RWPE1 (cell line): Measurements from ENCODE around the gene ATP2C1.
A peak's percentile ranks its signal among the peaks of the same experiment; 100 is the strongest.
"Not testable (repeated sequence)": the region's sequence is repeated elsewhere in the genome, so short reads cannot be mapped to it uniquely, and the experiment has no call there.

Experiments
- CTCF ChIA-PET: fragments of 350-600 bp; sonication (Branson Sonifier 250); formaldehyde crosslinking; extraction: SDS; loops from one replicate; lab custom pipeline; 2021; lab: Yijun Ruan, JAX
- POLR2A ChIA-PET: fragments of 400-600 bp; formaldehyde crosslinking; extraction: SDS; loops from one replicate; lab custom pipeline; 2020; ENCODE audit warnings: antibody characterized with exemption; ENCODE audit not compliant: low non-redundant PET; lab: Yijun Ruan, JAX
- DNase-seq: peaks from one replicate; pipeline ENCODE4 v3.0.0; 2012; ENCODE audit warnings: low spot score
- H3K27ac ChIP-seq: fragments of 450-650 bp; 2 replicates; pipeline ENCODE4 v1.5.1; 2017
- CTCF ChIP-seq: fragments of 450-650 bp; conservative IDR thresholded peaks from 2 replicates; pipeline ENCODE4 v1.5.1; 2017; ENCODE audit warnings: low read depth, mild to moderate bottlenecking

The ATP2C1 gene

GRCh38 chr3:130968221-130968620 lies 74.3 kb downstream of the ATP2C1 start:
- H3K27ac ChIP-seq, result no peak overlapping the region
- DNase-seq, result no peak
- no peak for TF ChIP-seq CTCF
- POLR2A ChIA-PET, result no interaction called here
- CTCF ChIA-PET, result no interaction called here

GRCh38 chr3:130969621-130970020 lies 75.7 kb downstream of the ATP2C1 start:
- POLR2A ChIA-PET, result no interaction called here
- DNase-seq, result no peak
- CTCF ChIA-PET, result no interaction called here
- no peak overlapping the region for H3K27ac ChIP-seq
- TF ChIP-seq CTCF, result no peak

- TF ChIP-seq CTCF, result no peak
- ChIA-PET POLR2A (no interaction called here), CTCF (interaction anchor here (0.7 kb wide), 1 partner anchor 40 kb away, joined by 4 read pairs; no protein-coding TSS in a partner anchor)
- H3K27ac ChIP-seq, result no peak overlapping the region
- DNase-seq, result no peak
Observed at GRCh38 chr3:130971208-130971607, 77.3 kb downstream of the ATP2C1 start.

DNA sequence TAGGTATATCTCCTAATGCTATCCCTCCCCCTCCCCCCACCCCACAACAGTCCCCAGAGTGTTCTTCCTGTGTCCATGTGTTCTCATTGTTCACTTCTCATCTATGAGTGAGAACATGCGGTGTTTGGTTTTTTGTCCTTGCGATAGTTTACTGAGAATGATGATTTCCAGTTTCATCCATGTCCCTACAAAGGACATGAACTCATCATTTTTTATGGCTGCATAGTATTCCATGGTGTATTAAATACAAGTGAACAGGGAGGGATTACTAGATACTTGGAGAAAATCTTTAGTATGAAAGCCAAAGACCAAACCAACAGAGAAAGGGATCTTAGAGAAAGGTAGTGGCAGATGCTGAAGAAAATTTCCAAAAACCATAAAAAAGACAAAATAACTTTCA lies 78.7 kb downstream of the ATP2C1 start:
- H3K27ac ChIP-seq, DNase-seq, POLR2A ChIA-PET: not testable (repeated sequence)
- CTCF ChIA-PET, result interaction anchor here (0.6 kb wide), 1 partner anchor 470 kb away, joined by 3 read pairs; no protein-coding TSS in a partner anchor

- DNase-seq, result no peak
- ChIA-PET POLR2A (no interaction called here), CTCF (interaction anchor here (0.6 kb wide), 1 partner anchor 51 kb away, joined by 3 read pairs; no protein-coding TSS in a partner anchor)
- no peak overlapping the region for H3K27ac ChIP-seq
- no peak for TF ChIP-seq CTCF
Observed at GRCh38 chr3:130973406-130973805, 79.5 kb downstream of the ATP2C1 start.

- POLR2A ChIA-PET, result no interaction called here
- H3K27ac ChIP-seq, result no peak overlapping the region
- TF ChIP-seq CTCF, result no peak
- no peak for DNase-seq
- CTCF ChIA-PET, result no interaction called here
Observed at GRCh38 chr3:130974201-130974600, 80.3 kb downstream of the ATP2C1 start.

DNA sequence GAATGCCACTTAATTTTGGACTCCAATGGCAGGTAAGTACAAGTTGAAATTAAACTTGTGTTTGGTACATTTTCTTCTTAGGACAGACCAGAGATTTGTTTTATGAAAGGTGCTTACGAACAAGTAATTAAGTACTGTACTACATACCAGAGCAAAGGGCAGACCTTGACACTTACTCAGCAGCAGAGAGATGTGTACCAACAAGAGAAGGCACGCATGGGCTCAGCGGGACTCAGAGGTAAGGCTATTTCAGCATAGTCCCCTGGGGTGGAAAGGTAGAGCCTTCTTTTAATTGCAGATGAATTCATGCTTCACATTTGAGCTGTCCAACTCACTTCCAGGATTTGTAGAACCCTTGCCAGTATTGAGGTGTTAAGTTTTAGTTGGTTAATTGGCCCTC lies 81.4 kb downstream of the ATP2C1 start:
- POLR2A ChIA-PET, result no interaction called here
- CTCF ChIA-PET, result no interaction called here
- TF ChIP-seq CTCF, result no peak
- DNase-seq, result peak; percentile 64
- H3K27ac ChIP-seq, result no peak overlapping the region
